Small intestine (tissue), 16 donors: ENCODE results near the gene MFN1. TPM values are rescaled to one million over a fixed set of nuclear protein-coding genes. Genes with fewer than 3 reads are reported as not detected.

ENCODE experiments used
- DNase-seq, 2 donors: peaks; one replicate each; pipeline versions ENCODE4 v3.0.0 to v3.0.0-alpha.2; 2013
- FAIRE-seq: peaks from 2 replicates; lab custom pipeline; 2012; peaks lifted over from hg19 to GRCh38; lab: Jason Lieb, UNC
- H3K27ac ChIP-seq, 3 donors: one replicate each; pipeline ENCODE4 v1.5.1; 2013; ENCODE audit warnings: low read length in 2 of 3, mild to moderate bottlenecking in 2 of 3, control low read depth in 1 of 3, inconsistent platforms in 1 of 3, low read depth in 1 of 3, moderate library complexity in 1 of 3
- H3K27me3 ChIP-seq, 3 donors: one replicate each; pipeline ENCODE4 v1.6.1; 2013; ENCODE audit warnings: low read length in 3 of 3, inconsistent platforms in 1 of 3; ENCODE audit not compliant: control insufficient read depth in 3 of 3, insufficient read depth in 3 of 3
- H3K36me3 ChIP-seq, 3 donors: one replicate each; pipeline ENCODE4 v1.6.1; 2013; ENCODE audit warnings: low read length in 3 of 3, inconsistent platforms in 1 of 3, low read depth in 1 of 3, mild to moderate bottlenecking in 1 of 3, moderate library complexity in 1 of 3; ENCODE audit not compliant: control insufficient read depth in 3 of 3, insufficient read depth in 2 of 3
- H3K4me1 ChIP-seq, 3 donors: one replicate each; pipeline ENCODE4 v1.6.1; 2013; ENCODE audit warnings: low read length in 2 of 3, inconsistent platforms in 1 of 3, low read depth in 1 of 3, mild to moderate bottlenecking in 1 of 3, moderate library complexity in 1 of 3; ENCODE audit not compliant: control insufficient read depth in 3 of 3, insufficient read depth in 2 of 3
- H3K4me3 ChIP-seq, 3 donors: one replicate each; pipeline ENCODE4 v1.5.1; 2013; ENCODE audit warnings: low read length in 3 of 3, control low read depth in 1 of 3, inconsistent platforms in 1 of 3, low read depth in 1 of 3, mild to moderate bottlenecking in 1 of 3, moderate library complexity in 1 of 3
- H3K9me3 ChIP-seq, 2 donors: one replicate each; pipeline ENCODE4 v1.6.1; 2013; ENCODE audit warnings: low read depth in 1 of 2, low read length in 1 of 2; ENCODE audit not compliant: control insufficient read depth in 2 of 2, insufficient read depth in 1 of 2
- WGBS, 3 donors: extraction: QIAGEN DNeasy Blood & Tissue Kit; methylation state at CpG; one replicate each; pipeline ENCODE4 v1.1.7; 2013; 5-methylcytosine and 5-hydroxymethylcytosine counted together
- long read RNA-seq, 10 donors: transcript quantifications; one replicate each; lab custom pipeline, GENCODE V29; 2026
- polyA plus RNA-seq, 4 donors: library from polyadenylated mRNA; stranded (reverse) in 3 of 4; unstranded in 1 of 4; fragments of 200-250 nt in 3 of 4; fragments of 120-200 nt in 1 of 4; gene quantifications; one replicate each; pipeline versions ENCODE4 v1.2.1 to v1.2.3, GENCODE V29; 2013
- donor health status: healthy with polysubstance abuse.
- donor health status: control.
- donor health status: control.
- donor health status: Bipolar disorder and iron deficiency.
- donor health status: healthy.

Gene MFN1
- 10 to 100 TPM in 3 of 4 donors, 1 to 10 TPM in 1; 10.0 to 31.3 (median 15.4) TPM for polyA plus RNA-seq
- long read RNA-seq, donor 1, result 0 reads
- long read RNA-seq, donor 2, result 0 reads
- long read RNA-seq, donor 3, result 0 reads
- long read RNA-seq, donor 4, result 0 reads
- long read RNA-seq, donor 5, result 0 reads
- long read RNA-seq, donor 6, full-length matches to known transcripts, result 3 of 3 reads
- long read RNA-seq, donor 6, partial matches to known transcripts, result 0 of 3 reads
- long read RNA-seq, donor 6, other reads (novel, unspliced or antisense), result 0 of 3 reads
- long read RNA-seq, donor 7, result 0 reads
- long read RNA-seq, donor 8, result 0 reads
- long read RNA-seq, donor 9, result 0 reads
- long read RNA-seq, donor 10, full-length matches to known transcripts, result 2 of 16 reads
- long read RNA-seq, donor 10, partial matches to known transcripts, result 14 of 16 reads
- long read RNA-seq, donor 10, other reads (novel, unspliced or antisense), result 0 of 16 reads

DNA sequence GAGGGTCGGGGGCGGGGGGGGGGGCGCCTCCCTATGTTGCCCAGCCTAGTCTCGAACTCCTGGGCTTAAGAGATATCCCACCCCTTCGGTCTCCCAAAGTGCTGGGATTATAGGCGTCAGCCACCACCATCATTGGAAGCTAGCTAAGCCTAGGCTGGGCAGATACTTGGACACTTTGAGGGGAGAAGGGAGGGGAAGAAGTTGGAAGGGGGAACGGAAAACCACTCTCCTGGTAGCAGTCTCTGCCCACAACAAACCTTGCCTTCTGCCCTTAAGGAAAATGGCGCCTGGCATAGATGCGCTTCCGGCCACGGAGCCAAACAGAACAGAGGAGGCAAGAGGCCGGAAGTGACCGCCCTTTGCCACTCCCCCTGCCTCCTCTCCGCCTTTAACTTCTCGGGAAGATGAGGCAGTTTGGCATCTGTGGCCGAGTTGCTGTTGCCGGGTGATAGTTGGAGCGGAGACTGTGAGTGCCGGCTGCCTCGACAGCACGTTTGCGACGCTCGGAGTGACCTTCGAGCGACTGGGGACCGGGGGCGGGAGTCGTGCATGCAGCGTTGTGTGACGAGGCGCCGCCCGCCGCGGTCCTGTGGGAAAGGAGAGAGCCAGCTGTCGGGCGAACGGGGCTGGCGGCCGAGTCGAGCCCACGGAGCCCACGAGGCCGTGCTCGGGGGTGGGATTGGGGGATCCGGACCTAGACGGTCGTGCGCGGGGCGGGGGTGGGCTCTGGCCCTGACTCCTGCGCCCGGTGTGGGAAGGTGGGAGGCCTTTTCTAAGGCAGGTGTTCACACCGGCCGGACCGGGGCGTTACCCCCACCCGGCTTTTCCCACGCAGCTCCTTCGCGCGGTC is at the start of gene MFN1:
Gene MFN1 (plus strand): TSS at position 365 of the 850 bp plus-strand sequence. CDS start 1,143 bp downstream, outside the sequence.
- no peaks in the 10 kb centered on the region for H3K27me3 ChIP-seq
- FAIRE-seq (peak; percentile 72), DNase-seq (peak; percentile 97)
- H3K36me3 ChIP-seq, result peaks cover 3 to 12% (median 6%) of the 10 kb centered on the region in 3 donors
- peaks cover 0 to 3% (median 0%) of the 10 kb centered on the region in 3 donors for H3K4me1 ChIP-seq
- 0 to 1% (median 0%) methylated on average over 42 to 63 of the region's 63 CpGs for WGBS, 3 donors
- H3K9me3 ChIP-seq, result no peaks in the 10 kb centered on the region
- peak within 1 kb of the TSS; percentile 75 to 96 (median 80) for H3K27ac ChIP-seq
- H3K4me3 ChIP-seq, result peak within 1 kb of the TSS; percentile 69 to 97 (median 82)

GRCh38 chr3:179297971-179298725 is 49.4 kb upstream of the MFN1 start:
- H3K4me3 ChIP-seq, result no peak overlapping the region
- no peaks in the 10 kb centered on the region for H3K4me1 ChIP-seq
- DNase-seq (no peak), FAIRE-seq (no peak)
- no peaks in the 10 kb centered on the region for H3K36me3 ChIP-seq
- H3K27me3 ChIP-seq, result peaks cover 0 to 2% (median 0%) of the 10 kb centered on the region in 3 donors
- no peak overlapping the region for H3K27ac ChIP-seq
- H3K9me3 ChIP-seq, result no peaks in the 10 kb centered on the region
- 63 to 70% (median 65%) methylated on average over 5 of the region's 5 CpGs for WGBS, 3 donors

- peaks cover 0 to 2% (median 0%) of the 10 kb centered on the region in 3 donors for H3K27me3 ChIP-seq
- H3K4me1 ChIP-seq, result no peaks in the 10 kb centered on the region
- DNase-seq (no peak), FAIRE-seq (no peak)
- no peaks in the 10 kb centered on the region for H3K9me3 ChIP-seq
- H3K4me3 ChIP-seq, result no peak overlapping the region
- H3K27ac ChIP-seq, result no peak overlapping the region
- WGBS, 3 donors, result 86 to 94% (median 89%) methylated on average over 2 of the region's 2 CpGs
- no peaks in the 10 kb centered on the region for H3K36me3 ChIP-seq
Observed at GRCh38 chr3:179299316-179299715, 48.2 kb upstream of the MFN1 start.

GRCh38 chr3:179299999-179300613 is 47.4 kb upstream of the MFN1 start:
- Histone ChIP-seq H3K4me1 (no peaks in the 10 kb centered on the region), H3K27ac (no peak overlapping the region), H3K36me3 (no peaks in the 10 kb centered on the region), H3K4me3 (no peak overlapping the region), H3K9me3 (no peaks in the 10 kb centered on the region), H3K27me3 (peaks cover 0 to 2% (median 0%) of the 10 kb centered on the region in 3 donors)
- DNase-seq (no peak), FAIRE-seq (no peak)
- whole genome bisulfite sequencing, 3 donors, result 78 to 81% (median 80%) methylated on average over 5 of the region's 5 CpGs

GRCh38 chr3:179301645-179302044 is 45.9 kb upstream of the MFN1 start:
- H3K9me3 ChIP-seq, result no peaks in the 10 kb centered on the region
- H3K4me3 ChIP-seq, result no peak overlapping the region
- DNase-seq (no peak), FAIRE-seq (no peak)
- H3K27me3 ChIP-seq, result peaks cover 0 to 2% (median 0%) of the 10 kb centered on the region in 3 donors
- no peaks in the 10 kb centered on the region for H3K36me3 ChIP-seq
- H3K27ac ChIP-seq, result no peak overlapping the region
- 64 to 67% (median 66%) methylated on average over 3 of the region's 3 CpGs for WGBS, 3 donors
- no peaks in the 10 kb centered on the region for H3K4me1 ChIP-seq

- H3K9me3 ChIP-seq, result no peaks in the 10 kb centered on the region
- no peaks in the 10 kb centered on the region for H3K4me1 ChIP-seq
- DNase-seq (no peak), FAIRE-seq (no peak)
- H3K4me3 ChIP-seq, result no peak overlapping the region
- peaks cover 0 to under 1% (median 0%) of the 10 kb centered on the region in 3 donors for H3K27me3 ChIP-seq
- H3K36me3 ChIP-seq, result no peaks in the 10 kb centered on the region
- H3K27ac ChIP-seq, result no peak overlapping the region
- 83 to 86% (median 84%) methylated on average over 7 of the region's 7 CpGs for whole genome bisulfite sequencing, 3 donors
Observed at GRCh38 chr3:179302111-179302510, 45.4 kb upstream of the MFN1 start.

DNA sequence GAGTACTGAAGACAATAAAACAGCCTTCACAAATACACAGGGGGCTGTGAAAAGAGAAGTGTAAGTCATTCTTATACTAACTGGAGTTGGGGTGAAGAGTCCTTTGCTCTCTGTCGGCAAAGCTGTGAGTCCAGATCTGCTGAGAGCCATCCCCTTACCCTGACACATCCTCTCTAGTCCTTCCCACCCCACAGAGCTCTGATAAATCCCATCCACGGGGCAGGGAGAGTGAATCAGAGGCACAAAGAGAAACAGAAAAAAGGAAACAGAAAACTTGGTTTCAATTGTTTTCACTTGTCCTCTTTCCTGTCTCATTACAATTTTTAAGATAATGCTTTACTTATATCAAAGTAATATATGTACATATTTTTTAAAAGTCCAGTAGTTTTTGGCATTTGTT is 42.9 kb upstream of the MFN1 start:
- 16 to 22% (median 19%) methylated on average over 2 of the region's 2 CpGs for WGBS, 3 donors
- Histone ChIP-seq H3K36me3 (no peaks in the 10 kb centered on the region), H3K4me1 (no peaks in the 10 kb centered on the region), H3K27ac (no peak overlapping the region), H3K4me3 (no peak overlapping the region), H3K9me3 (no peaks in the 10 kb centered on the region), H3K27me3 (no peaks in the 10 kb centered on the region)
- no peak for FAIRE-seq
- no peak for DNase-seq
